GM18502 (cell line): Measurements from ENCODE around the gene FAIM.
"Not testable (repeated sequence)": the region's sequence is repeated elsewhere in the genome, so short reads cannot be mapped to it uniquely, and the experiment has no call there.

ENCODE experiments used
- ATAC-seq: cut with Tn5 transposase; IDR thresholded peaks from one replicate; pipeline ENCODE4 v1.9.1; 2021; ENCODE audit warnings: mild to moderate bottlenecking; ENCODE audit not compliant: unreplicated experiment, poor library complexity

The FAIM gene

DNA sequence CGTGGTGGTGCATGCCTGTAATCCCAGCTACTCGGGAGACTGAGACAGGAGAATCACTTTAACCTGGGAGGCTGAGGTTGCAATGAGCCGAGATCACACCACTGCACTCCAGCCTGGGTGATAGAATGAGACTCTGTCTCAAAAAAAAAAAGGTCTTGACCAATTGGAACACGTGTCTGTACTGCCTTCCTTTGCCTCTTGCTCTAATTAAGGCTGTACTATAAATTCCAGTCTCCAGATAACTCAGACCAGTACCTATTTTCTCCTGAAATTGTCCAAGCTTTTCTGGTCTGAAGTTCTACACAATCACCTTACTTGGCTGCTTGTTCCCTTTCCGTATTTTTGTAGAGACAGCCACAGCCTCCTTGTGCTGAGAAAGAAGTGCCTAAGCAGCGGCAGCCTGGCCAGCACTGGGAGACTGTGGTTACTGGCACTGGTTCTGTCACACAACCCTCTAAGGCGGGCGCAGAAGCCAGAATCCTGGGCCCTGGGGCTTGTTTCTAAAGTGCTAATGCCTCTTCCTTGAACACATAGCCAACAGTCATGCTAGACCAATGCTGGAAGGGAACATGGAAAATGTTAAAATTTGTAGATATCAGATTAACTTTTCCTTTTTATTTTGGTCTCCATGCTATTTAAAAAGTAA lies 8.3 kb upstream of the FAIM start:
- no peak for ATAC-seq

DNA sequence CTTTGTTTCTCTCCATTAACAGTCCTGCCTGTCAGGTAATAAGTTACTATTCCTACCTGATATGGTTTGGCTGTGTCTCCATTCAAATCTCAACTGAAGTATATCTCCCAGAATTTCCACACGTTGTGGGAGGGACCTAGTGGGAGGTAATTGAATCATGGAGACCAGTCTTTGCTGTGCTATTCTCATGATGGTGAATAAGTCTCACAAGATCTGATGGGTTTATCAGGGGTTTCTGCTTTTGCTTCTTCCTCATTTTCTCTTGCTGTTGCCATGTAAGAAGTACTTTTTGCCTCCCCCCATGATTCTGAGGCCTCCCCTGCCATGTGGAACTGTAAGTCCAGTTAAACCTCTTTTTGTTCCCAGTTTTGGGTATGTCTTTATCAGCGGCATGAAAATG lies 6.9 kb upstream of the FAIM start:
- ATAC-seq, result not testable (repeated sequence)

DNA sequence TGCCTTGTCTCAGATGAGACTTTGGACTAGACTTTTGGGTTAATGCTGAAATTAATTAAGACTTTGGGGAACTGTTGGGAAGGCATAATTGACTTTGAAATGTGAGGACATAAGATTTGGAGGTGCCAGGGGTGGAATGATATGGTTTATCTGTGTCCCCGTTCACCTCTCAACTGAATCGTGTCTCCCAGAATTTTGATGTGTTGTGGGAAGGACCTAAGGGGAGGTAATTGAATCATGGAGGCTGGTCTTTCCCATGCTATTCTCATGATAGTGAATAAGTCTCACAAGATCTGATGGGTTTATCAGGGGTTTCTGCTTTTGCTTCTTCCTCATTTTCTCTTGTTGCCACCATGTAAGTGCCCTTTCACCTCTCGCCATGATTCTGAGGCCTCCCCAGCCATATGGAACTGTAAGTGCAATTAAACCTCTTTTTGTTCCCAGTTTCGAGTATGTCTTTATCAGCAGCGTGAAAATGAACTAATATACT lies 4.4 kb upstream of the FAIM start:
- not testable (repeated sequence) for ATAC-seq

DNA sequence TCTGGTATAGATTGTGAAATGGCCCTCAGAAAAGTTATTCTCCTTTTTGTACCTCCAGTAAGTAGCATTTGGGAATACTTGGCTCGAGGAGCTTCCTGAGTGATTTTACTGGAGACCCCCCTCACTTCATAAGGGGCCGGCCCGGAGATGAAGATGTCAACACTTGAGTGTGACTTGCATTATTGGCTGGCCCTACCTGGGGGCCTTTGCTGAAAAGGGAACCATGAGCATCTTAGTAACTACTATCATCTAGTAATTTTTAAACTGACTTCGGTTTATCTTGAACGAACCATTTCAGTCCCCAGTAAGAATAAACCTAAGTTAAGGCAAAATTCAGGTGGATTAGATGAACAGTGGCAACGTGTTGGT lies 1.3 kb downstream of the FAIM start:
- ATAC-seq, result no peak

DNA sequence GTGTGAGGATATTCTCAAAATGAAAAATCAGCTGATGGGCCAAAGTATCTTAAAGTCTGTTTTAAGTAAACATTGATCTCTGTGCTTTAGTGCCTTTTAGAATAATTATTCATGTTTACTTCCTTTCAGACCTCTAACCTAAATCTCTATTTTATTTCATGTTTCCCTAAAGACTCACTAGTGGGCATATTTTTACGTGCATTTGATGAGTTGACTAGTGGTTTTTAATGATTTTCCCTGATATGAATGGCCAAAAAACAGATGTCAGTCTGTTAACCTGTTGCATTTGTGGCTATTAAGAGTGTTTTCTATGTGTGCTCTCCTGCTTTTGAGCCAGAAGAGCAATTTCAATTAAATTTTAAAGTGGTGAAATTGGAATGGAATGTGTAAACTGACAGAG lies 6.9 kb downstream of the FAIM start:
- ATAC-seq, result no peak

DNA sequence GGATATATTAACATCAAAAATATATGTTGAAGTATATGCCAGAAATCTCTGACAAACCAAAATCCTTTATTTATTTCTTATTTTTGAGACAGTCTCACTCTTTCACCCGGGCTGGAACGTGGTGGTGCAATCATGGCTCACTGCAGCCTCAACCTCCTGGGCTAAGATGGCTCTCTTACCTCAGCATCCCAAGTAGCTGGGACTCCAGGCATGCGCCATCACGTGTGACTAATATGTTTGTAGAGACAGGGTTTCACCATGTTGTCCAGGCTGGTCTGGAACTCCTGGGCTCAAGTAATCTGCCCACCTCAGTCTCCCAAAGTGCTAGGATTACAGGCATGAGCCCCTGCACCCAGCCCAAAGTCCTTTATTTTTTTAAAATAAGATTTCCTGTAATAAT lies 11.9 kb downstream of the FAIM start:
- no peak for ATAC-seq

DNA sequence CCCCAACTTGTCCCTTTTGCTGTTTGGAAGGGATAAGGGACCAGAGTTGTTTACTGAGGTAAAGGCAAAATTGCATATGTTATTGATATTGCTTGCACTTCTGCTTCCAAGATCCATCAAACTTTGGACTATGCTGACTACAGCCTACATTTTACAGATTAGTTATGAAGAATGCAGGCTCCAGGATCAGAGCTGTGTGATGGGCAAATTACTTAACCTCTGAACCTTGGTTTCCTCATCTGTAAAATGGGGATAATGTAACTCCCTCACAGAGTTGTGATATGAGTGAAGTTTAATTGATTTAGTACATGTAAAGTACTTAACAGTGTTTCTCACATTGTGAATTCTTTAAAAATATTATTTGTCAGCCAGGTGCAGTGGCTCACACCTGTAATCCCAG lies 15.9 kb downstream of the FAIM start:
- ATAC-seq, result no peak

DNA sequence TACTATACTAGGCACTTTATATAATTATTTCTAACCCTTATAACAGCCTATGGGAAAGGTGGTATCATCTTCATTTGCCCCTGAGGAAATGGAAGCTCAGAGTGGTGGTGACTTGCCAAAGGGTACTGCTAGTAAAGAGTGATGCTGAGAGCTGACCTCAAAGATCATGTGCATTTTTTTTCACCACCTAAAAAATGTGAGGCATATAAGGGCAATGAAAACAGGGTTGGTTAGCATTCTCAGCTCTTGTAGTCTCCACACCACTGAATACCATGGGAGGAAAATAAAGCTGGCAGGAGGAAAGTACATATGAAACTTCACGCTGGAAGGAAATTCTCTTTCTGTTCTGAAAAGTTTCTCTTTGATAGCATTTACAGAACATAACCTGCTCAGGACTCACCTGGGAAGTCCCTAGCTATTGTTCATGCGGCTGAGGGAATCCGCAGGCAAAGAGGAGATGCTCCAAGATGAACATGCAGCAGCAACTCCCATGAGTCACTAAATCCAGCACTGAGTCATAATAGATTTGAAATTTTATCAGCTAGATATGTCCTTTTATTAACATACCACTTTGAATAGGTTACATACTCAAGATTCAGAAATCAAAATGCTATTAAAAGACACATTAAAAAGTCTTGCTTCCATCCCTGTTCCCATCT lies 17.3 kb downstream of the FAIM start:
- no peak for ATAC-seq

DNA sequence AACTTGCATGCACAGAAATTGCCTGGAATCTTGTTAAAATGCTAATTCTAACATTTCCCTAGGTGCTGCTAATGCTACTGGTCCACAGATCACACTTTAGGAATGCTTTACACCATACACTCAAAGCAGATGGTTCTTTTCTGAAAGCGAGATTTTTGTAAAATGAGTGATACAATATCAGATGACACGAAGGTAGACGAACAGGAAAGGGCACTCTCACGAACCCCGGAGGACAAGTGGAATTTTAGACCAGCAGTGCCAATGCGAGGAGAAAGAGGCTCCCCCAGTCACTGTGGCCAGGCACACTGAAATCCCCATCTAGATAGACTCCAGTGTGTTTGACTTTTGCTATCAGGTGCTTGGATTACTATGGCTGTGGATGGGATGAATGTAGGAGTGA lies 21.0 kb downstream of the FAIM start:
- ATAC-seq, result no peak

DNA sequence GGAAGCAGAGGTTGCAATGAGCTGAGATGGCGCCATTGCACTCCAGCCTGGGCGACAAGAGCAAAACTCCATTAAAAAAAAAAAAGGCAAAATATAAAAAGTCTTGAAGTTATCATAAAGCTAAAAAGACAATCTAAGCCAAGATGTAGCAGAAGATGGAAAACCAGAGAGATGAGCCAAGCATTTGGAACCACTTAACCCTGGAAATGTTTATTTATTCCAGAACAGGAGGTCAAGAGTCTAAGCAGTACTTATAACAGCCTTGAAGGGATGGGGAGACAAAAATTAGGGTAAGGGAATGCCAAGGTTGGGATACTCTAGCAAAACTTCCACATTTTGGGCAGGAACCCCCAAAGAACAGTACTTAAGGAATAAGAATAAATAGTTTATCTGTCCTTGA lies 30.1 kb downstream of the FAIM start:
- no peak for ATAC-seq

DNA sequence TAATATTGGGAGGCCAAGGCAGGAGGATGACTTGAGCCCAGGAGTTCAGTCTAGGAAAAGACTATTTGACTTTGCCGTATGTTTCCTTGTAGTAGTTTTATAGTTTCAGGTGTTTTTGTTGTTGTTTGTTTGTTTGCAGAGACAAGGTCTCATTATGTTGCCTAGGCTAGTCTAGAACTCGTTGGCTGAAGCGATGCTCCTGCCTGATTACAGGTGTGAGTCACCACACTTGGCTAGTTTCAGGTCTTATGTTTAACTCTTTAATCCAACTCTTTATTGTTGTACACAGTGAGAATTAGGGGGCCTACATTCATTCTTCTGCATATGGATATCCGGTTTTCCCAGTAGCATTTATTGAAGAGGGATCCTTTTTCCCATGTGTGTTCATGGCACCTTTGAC lies 32.0 kb downstream of the FAIM start:
- ATAC-seq, result no peak

DNA sequence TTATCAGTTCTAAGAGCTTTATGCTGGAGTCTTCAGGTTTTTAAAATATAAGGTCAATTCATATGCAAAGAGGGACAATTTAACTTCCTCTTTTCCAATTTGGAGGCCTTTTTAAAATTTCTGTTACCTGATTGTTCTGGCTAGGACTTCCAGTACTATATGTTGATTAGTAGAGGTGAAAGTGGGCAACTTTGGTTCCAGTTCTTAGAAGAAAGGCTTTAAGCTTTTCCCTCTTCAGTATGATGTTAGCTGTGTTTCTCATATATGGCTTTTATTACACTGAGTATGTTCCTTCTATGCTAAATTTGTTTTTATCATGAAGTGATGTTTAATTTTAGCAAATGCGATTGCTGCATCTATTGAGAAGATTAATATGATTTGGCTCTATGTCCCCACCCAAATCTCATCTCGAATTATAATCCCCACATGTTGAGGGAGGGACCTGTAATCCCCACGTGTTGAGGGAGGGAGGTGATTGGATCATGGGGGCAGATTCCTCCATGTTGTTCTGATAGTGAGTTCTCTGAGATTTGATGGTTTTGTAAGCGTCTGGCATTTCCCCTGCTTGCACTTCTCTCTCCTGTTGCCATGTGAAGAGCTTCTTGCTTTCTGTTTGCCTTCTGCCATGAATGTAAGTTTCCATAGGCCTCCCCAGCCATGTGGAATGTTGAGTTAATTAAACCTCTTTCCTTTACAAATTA lies 33.8 kb downstream of the FAIM start:
- ATAC-seq, result no peak

DNA sequence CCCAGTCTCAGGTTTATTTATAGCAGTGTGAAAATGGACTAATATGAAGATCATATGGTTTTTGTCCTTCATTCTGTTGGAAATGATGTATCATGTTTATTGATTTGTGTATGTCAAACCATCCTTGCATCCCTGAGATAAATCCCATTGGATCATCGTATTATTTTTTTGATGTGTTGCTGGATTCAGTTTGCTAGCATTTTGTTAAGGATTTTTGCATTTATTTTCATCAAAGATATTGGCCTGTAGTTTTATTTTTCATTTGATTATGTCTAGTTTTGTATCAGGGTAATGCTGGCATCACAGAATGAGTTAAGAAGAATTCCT lies 34.3 kb downstream of the FAIM start:
- no peak for ATAC-seq

DNA sequence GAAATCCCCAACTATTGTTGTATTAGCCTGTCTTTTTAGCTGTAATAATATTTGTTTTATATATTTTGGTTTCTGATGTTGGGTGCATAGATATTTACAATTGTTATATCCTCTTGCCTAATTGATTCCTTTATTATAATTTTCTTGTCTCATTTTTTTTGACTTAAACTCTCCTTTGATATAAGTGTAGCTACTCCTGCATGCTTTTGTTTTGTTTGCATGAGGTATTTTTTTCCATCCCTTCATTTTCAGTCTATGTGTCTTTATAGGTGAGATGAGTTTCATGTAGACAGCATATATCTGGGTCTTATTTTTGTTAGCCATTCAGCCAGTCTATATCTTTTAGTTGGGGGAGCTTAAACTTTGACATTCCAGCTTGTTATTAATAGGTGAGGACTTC lies 37.4 kb downstream of the FAIM start:
- ATAC-seq, result no peak

DNA sequence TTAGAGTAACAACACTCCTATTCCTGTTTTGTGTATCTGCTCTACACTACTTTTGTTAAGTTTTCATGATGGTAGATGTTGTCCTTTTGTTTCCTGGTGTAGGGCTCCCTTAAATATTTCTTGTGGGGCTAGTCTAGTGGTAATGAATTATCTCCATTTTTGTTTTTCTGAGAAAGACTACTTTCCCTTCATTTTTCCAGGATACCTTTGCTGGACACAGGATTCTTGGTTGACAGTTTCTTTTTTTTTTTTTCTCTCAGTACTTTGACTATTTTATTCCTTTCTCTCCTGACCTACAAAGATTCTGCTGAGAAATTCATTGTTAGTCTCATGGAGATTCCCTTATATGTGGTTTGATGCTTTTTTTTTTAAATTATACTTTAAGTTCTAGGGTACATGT lies 37.9 kb downstream of the FAIM start:
- ATAC-seq, result no peak

DNA sequence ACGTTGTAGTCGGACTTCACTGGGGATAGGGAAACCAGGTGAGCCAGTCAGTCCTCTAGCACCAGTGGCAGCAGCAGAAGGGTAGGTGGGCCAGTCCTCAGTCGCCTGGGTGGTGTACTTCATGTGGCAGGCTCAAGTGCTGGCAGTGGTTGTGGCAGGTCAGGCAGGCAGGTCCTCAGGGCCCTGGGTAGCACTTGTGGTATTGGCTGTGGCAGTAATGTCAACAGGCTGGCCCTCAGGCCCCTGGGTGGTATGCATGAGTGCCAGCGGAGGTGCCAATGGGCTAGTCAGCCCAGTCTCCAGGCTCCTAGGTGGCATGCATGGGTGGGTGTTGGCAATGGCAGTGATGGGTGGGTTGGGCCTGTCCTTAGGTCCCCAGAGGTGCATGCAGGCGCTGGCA lies 40.6 kb downstream of the FAIM start:
- ATAC-seq, result no peak

DNA sequence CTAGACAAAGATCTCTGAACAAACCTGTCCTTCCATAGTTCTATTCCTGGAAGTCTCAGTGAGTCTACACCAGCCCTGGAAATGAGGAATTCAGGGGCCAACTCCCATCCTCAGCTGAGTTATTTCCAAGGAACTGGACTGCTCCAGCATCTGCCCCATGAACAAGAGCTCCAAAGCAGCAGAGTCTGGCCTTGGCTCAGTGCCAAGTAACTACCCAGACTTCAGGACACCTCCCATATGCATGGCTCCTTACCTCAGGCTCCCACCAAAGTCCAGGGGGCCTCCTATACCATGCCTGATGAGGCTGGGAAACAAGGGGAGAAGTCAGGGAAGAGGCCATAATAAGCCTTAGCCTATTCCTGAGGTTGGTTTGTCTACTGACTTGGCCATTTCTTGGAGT lies 45.0 kb downstream of the FAIM start:
- no peak for ATAC-seq

DNA sequence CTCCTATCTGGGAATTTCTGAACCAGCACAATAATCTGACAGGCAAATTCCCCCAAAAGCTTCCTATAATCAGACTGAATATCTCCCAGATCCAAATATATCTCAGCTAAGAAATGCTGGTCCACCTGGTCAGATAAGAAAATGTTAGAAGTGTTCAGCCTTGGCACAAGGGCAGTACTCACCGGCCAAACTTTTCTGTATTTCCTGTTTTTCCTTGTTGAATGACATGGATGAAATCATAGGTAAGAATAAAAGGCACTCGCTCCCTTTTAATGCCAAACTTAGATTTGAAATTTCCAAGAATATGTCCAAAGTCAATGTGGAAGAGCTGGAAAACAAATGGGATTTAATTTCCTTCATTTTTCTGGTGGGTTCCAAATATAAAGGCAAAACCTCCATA lies 48.9 kb downstream of the FAIM start:
- ATAC-seq, result no peak

DNA sequence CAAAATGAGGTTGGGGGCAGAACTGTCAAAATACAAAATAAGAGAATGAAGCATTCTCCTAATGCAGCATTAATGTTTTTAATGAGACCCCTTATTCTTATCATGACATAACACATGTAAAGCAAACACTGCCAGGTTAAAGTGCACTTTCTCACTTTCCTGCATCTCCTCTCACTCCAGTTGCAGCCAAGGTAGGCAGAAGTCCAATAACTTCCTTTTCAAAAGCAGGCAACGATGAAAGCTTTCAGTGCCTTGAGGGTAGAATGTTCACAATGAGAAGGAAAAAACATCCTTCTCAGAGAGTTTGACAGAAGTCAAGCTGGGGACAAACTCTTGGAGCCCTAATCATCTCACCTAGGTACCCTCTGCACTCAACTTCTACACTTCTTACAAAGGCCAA lies 59.5 kb downstream of the FAIM start:
- no peak for ATAC-seq

DNA sequence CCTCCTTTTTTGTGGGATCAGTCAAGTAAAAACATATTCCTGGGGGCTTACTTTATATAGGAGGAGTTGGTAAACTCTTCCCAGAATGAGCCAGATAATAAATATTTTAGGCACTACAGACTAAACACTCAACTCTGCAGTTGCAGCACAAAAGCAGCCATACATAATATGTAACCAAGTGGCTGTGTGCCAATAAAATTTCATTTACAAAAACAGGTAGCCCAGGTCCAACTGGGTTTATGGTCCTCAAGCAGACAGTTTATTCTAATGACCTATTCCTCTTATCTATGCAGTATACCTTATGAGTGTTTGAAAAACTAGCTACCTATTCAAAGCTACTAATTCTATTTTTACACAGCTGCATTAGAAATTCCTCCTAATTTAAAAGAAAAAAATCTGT lies 61.8 kb downstream of the FAIM start:
- ATAC-seq, result no peak

DNA sequence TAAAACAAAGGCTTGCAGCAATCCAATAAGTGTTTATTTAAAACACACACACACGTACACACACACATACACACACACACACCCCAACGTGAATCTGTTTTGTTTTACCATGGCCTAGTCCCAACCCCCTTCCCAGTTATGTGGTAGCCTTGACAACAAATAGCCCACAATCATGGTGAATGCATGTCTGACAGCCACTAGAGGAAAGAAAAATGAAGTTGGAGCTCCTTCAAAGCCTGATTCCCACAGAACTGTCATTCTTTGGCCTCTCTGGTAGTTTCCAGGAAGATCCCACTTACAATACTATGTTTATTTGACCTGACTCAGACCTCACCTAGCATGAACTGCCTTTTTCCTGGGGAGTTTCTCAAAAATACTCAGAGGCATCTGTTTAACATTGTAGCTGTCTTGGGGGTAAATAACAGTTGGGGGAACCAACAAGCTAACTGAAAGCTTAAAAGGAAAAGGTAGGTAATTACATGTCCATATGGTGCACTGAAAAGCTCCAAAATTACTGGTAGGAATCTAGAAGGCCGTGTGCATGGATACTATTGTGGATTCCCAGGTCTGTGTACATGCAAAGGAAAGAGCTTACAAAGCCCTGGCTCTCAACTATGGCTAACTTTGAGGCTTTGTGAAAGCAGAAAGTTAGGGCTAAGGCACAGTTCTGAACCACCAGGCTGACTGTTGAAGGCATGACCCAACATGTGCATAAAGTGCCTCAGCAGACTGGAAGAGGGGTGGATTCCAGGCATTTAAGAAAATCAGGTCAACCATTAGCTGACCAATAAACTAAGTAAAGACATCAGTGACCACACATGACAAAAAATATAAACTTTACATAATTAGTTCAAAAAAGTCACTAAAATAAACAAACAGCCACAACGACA lies 65.3 kb downstream of the FAIM start:
- ATAC-seq, result no peak
